GM12873 (cell line): ENCODE results near the gene BAZ1A.

Experiments
- TF ChIP-seq, protein P1 (sequence below): IDR thresholded peaks from 2 replicates; pipeline ENCODE4 v1.5.1; 2012; ENCODE audit warnings: low read depth, mild to moderate bottlenecking, moderate library complexity, low read length, control low read depth; ENCODE audit not compliant: insufficient read depth; ENCODE audit errors: missing control alignments

BAZ1A gene

GRCh38 chr14:34755215-34755614 is 119.9 kb downstream of the BAZ1A start:
- TF ChIP-seq, protein P1, sequence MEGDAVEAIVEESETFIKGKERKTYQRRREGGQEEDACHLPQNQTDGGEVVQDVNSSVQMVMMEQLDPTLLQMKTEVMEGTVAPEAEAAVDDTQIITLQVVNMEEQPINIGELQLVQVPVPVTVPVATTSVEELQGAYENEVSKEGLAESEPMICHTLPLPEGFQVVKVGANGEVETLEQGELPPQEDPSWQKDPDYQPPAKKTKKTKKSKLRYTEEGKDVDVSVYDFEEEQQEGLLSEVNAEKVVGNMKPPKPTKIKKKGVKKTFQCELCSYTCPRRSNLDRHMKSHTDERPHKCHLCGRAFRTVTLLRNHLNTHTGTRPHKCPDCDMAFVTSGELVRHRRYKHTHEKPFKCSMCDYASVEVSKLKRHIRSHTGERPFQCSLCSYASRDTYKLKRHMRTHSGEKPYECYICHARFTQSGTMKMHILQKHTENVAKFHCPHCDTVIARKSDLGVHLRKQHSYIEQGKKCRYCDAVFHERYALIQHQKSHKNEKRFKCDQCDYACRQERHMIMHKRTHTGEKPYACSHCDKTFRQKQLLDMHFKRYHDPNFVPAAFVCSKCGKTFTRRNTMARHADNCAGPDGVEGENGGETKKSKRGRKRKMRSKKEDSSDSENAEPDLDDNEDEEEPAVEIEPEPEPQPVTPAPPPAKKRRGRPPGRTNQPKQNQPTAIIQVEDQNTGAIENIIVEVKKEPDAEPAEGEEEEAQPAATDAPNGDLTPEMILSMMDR = no peak

GRCh38 chr14:34754687-34755086 is 120.5 kb downstream of the BAZ1A start:
- TF ChIP-seq, protein P1 = no peak

GRCh38 chr14:34750670-34751069 is 124.5 kb downstream of the BAZ1A start:
- TF ChIP-seq, protein P1 = no peak

GRCh38 chr14:34750233-34750632 is 124.9 kb downstream of the BAZ1A start:
- TF ChIP-seq, protein P1 = no peak

- TF ChIP-seq, protein P1 = no peak
Measured at GRCh38 chr14:34749408-34749807, 125.8 kb downstream of the BAZ1A start.

DNA sequence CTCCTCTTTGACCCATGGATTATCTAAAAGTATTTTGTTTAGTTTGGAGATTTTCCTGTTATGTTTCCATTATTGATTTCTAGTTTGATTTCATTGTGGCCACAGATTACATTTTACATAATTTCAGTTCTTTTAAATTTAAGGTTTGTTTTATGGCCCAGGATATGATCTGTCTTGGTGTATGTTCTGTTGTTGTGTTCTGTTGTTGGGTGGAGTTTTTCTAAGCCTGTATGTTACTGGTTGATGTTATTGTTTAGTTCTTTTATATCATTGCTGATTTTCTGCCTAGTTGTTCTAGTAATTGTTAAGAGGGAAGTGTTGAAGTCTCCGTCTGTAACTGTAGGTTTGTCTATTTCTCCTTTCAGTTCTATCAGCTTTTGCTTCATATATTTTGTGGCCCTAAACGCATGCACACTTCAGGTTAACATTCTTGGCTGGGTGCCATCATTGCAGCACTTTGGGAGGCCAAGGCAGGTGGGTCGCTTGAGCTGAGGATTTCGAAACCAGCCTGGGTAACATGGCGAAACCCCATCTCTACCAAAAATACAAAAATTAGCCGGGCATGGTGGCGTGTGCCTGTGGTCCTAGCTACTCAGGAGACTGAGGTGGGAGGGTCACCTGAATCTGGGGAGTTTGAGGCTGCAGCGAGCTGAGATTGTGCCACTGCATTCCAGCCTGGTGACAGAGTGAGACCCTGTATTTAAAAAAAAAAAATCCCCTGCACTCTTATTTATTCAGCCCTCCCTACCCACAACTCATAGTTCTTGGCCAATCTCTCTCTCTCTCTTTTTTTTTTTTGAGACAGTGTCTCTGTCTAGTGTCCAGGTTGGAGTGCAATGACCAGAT is 132.7 kb downstream of the BAZ1A start:
- TF ChIP-seq, protein P1 = no peak

DNA sequence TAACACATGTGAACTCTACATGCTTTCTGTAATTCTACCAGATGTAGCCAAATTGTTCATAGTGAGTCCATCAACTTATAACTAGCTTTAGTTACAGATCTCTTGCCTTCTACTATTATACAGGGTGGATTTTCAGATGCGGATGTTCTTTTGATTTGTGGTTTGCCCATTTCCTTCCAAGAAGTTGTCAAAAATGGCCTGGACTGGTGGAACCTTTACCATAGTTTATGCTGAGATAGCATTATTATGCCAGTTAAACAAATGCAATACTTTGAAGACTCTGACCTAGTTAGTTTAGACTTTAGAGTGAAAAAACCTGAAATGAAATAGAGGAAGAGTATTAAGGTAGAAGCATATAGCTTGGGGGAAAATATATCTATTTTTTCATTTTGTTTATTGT is 133.3 kb downstream of the BAZ1A start:
- TF ChIP-seq, protein P1 = no peak
